HEK293 (cell line): Measurements from ENCODE around the gene KRT9.

ENCODE experiments used
- BCL11A ChIP-seq: fragments of 450-650 bp; formaldehyde crosslinking; IDR thresholded peaks from 2 replicates; pipeline ENCODE4 v1.5.1; 2016; ENCODE audit warnings: low read depth, missing biosample characterization, missing genetic modification characterization
- CTCF ChIP-seq: fragments of 450-650 bp; formaldehyde crosslinking; IDR thresholded peaks from 2 replicates; pipeline ENCODE4 v1.5.1; 2016; ENCODE audit warnings: missing biosample characterization, missing genetic modification characterization
- FEZF1 ChIP-seq: fragments of 450-650 bp; formaldehyde crosslinking; IDR thresholded peaks from 2 replicates; pipeline ENCODE4 v1.5.1; 2016; ENCODE audit warnings: missing biosample characterization, missing genetic modification characterization
- GLIS1 ChIP-seq: fragments of 450-650 bp; formaldehyde crosslinking; IDR thresholded peaks from 2 replicates; pipeline ENCODE4 v1.5.1; 2016; ENCODE audit warnings: missing biosample characterization, missing genetic modification characterization
- HOXD13 ChIP-seq: sonication (generic); formaldehyde crosslinking; IDR thresholded peaks from 2 replicates; pipeline ENCODE4 v1.8.0; 2022; ENCODE audit warnings: missing genetic modification reagents, borderline replicate concordance
- PRDM2 ChIP-seq: fragments of 450-650 bp; formaldehyde crosslinking; IDR thresholded peaks from 2 replicates; pipeline ENCODE4 v1.5.1; 2016; ENCODE audit warnings: missing biosample characterization, missing genetic modification characterization, borderline replicate concordance
- SALL2 ChIP-seq: fragments of 450-650 bp; formaldehyde crosslinking; IDR thresholded peaks from 2 replicates; pipeline ENCODE4 v1.5.0; 2017; ENCODE audit warnings: missing biosample characterization, mild to moderate bottlenecking, missing genetic modification characterization, borderline replicate concordance
- SCRT2 ChIP-seq: fragments of 450-650 bp; formaldehyde crosslinking; IDR thresholded peaks from 2 replicates; pipeline ENCODE4 v1.5.1; 2016; ENCODE audit warnings: missing biosample characterization, missing genetic modification characterization
- SP2 ChIP-seq: fragments of 450-650 bp; formaldehyde crosslinking; IDR thresholded peaks from 2 replicates; pipeline ENCODE4 v1.5.1; 2016; ENCODE audit warnings: missing biosample characterization, missing genetic modification characterization
- TRIM28 ChIP-seq: IDR thresholded peaks from 2 replicates; pipeline ENCODE4 v1.6.1; 2011; ENCODE audit warnings: low read length, control low read depth, borderline replicate concordance
- TSHZ1 ChIP-seq: fragments of 450-650 bp; formaldehyde crosslinking; IDR thresholded peaks from 2 replicates; pipeline ENCODE4 v1.5.1; 2016; ENCODE audit warnings: missing biosample characterization, missing genetic modification characterization, borderline replicate concordance
- WT1 ChIP-seq: fragments of 450-650 bp; formaldehyde crosslinking; IDR thresholded peaks from 2 replicates; pipeline ENCODE4 v1.5.1; 2016; ENCODE audit warnings: missing biosample characterization, missing genetic modification characterization
- YY2 ChIP-seq: fragments of 450-650 bp; formaldehyde crosslinking; IDR thresholded peaks from 2 replicates; pipeline ENCODE4 v1.5.1; 2016; ENCODE audit warnings: missing biosample characterization, missing genetic modification characterization
- ZEB2 ChIP-seq: fragments of 450-650 bp; formaldehyde crosslinking; IDR thresholded peaks from 2 replicates; pipeline ENCODE4 v1.5.1; 2016; ENCODE audit warnings: missing biosample characterization, missing genetic modification characterization
- ZFP69B ChIP-seq: fragments of 450-650 bp; formaldehyde crosslinking; IDR thresholded peaks from 2 replicates; pipeline ENCODE4 v1.5.1; 2016; ENCODE audit warnings: missing biosample characterization, missing genetic modification characterization
- ZNF26 ChIP-seq: fragments of 450-650 bp; formaldehyde crosslinking; IDR thresholded peaks from 2 replicates; pipeline ENCODE4 v1.5.1; 2016; ENCODE audit warnings: missing biosample characterization, missing genetic modification characterization
- ZNF354C ChIP-seq: fragments of 450-650 bp; formaldehyde crosslinking; IDR thresholded peaks from 2 replicates; pipeline ENCODE4 v1.5.1; 2016; ENCODE audit warnings: missing biosample characterization, missing genetic modification characterization, low read depth, borderline replicate concordance
- ZNF366 ChIP-seq: fragments of 450-650 bp; formaldehyde crosslinking; conservative IDR thresholded peaks from 2 replicates; pipeline ENCODE4 v1.5.1; 2016; ENCODE audit warnings: missing biosample characterization, missing genetic modification characterization
- ZNF473 ChIP-seq: fragments of 450-650 bp; formaldehyde crosslinking; IDR thresholded peaks from 2 replicates; pipeline ENCODE4 v1.5.1; 2017; ENCODE audit warnings: missing biosample characterization, missing genetic modification characterization
- ZNF529 ChIP-seq: fragments of 450-650 bp; formaldehyde crosslinking; IDR thresholded peaks from 2 replicates; pipeline ENCODE4 v1.5.1; 2017; ENCODE audit warnings: missing genetic modification characterization, missing biosample characterization; ENCODE audit not compliant: insufficient replicate concordance
- ZNF558 ChIP-seq: fragments of 450-650 bp; formaldehyde crosslinking; IDR thresholded peaks from 2 replicates; pipeline ENCODE4 v1.5.1; 2016; ENCODE audit warnings: missing biosample characterization, missing genetic modification characterization
- ZNF776 ChIP-seq: fragments of 450-650 bp; formaldehyde crosslinking; IDR thresholded peaks from 2 replicates; pipeline ENCODE4 v1.5.0; 2017; ENCODE audit warnings: missing biosample characterization, missing genetic modification characterization, borderline replicate concordance
- ZNF843 ChIP-seq: fragments of 450-650 bp; formaldehyde crosslinking; IDR thresholded peaks from 2 replicates; pipeline ENCODE4 v1.5.1; 2016; ENCODE audit warnings: missing biosample characterization, missing genetic modification characterization
- ZSCAN30 ChIP-seq: fragments of 450-650 bp; IDR thresholded peaks from 2 replicates; pipeline ENCODE4 v1.5.1; 2018; ENCODE audit warnings: missing biosample characterization, mild to moderate bottlenecking, missing genetic modification characterization, moderate library complexity

Gene KRT9

GRCh38 chr17:41520821-41521521 is 50.9 kb downstream of the KRT9 start (continued):
- TF ChIP-seq ZNF26 (no peak), ZNF366 (peak; percentile 70), ZEB2 (0 out of 2 replicates have a peak, but pooled peaks have one; percentile 26), TRIM28 (no peak), PRDM2 (tag by site-specific recombination) (no peak), BCL11A (tag by site-specific recombination) (peak; percentile 64; the same call in 1 of the 2 replicates), HOXD13 (0 out of 2 replicates have a peak, but pooled peaks have one; percentile 9), ZNF473 (tag by site-specific recombination) (no peak), ZFP69B (tag by site-specific recombination) (0 out of 2 replicates have a peak, but pooled peaks have one; percentile 77), ZNF843 (tag by site-specific recombination) (0 out of 2 replicates have a peak, but pooled peaks have one; percentile 22), SP2 (no peak), WT1 (tag by site-specific recombination) (peak; percentile 61), SCRT2 (tag by site-specific recombination) (no peak), ZNF529 (no peak), TSHZ1 (tag by site-specific recombination) (0 out of 2 replicates have a peak, but pooled peaks have one; percentile 6), ZNF354C (tag by site-specific recombination) (no peak), ZSCAN30 (tag by site-specific recombination) (no peak), YY2 (tag by site-specific recombination) (no peak), CTCF (no peak), FEZF1 (tag by site-specific recombination) (peak; percentile 45), ZNF558 (no peak), SALL2 (tag by site-specific recombination) (no peak), ZNF776 (tag by site-specific recombination) (no peak), GLIS1 (tag by site-specific recombination) (peak; percentile 78)
- TF ChIP-seq, all 188 proteins: peak for 22
